GM19328 (cell line): ENCODE results near the gene KLF1.
"Not testable (repeated sequence)": the region's sequence is repeated elsewhere in the genome, so short reads cannot be mapped to it uniquely, and the experiment has no call there.

Source experiments
- ATAC-seq: cut with Tn5 transposase; IDR thresholded peaks from one replicate; pipeline ENCODE4 v1.9.1; 2021; ENCODE audit warnings: mild to moderate bottlenecking, moderate library complexity; ENCODE audit not compliant: unreplicated experiment

Gene KLF1

DNA sequence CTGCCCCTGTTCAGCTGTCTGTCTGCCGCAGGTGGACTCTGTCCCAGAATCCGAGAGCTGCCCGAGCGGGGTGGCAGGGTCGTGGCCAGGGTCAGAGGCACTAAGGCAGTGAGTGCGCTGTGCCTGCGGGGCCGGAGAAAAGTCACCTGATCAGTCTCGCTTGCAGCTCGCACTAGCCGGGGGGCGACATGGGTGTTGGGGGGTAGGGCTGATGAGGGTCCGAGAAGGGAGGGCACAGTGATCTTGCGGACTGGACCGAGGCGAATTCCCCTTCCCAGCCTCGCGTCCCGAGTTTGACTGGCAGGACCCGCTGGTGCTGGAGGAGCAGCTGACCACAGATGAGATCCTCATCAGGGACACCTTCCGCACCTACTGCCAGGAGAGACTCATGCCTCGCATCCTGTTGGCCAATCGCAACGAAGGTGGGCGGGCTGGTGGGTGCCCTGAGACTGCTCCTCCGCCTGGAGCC lies 4.6 kb upstream of the KLF1 start:
- ATAC-seq: no peak

GRCh38 chr19:12890787-12891552 lies 4.0 kb upstream of the KLF1 start, which contains the start of gene GCDH:
GCDH (plus strand) TSS chr19:12891160; CDS start chr19:12891305, 145 bp downstream.
- peak; percentile 97 for ATAC-seq

GRCh38 chr19:12890299-12890786 lies 3.3 kb upstream of the KLF1 start:
- ATAC-seq: not testable (repeated sequence)

DNA sequence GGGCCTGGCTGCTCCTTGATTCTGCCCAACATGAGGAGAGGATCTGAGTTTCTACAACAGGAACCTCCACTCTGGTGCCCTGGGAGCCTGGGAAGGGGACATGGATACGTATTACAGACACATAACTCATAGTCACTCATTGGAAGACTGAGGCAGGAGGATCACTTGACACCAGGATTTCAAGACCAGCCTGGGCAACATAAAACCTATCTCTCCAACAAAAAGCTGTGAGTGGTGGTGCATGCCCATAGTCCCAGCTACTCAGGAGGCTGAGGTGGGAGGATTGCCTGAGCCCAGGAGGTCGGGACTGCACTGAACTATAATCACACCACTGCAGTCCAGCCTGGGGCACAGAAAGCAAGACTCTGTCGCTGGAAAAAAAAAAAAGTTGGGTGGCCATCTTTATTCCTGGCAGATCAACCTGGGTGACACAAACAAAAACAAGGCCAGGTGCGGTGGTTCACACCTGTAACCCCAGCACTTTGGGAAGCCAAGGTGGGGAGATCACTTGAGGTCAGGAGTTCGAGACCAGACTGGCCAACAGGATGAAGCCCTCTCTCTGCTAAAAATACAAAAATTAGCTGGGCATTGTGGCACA lies 1.1 kb upstream of the KLF1 start:
- no peak for ATAC-seq

DNA sequence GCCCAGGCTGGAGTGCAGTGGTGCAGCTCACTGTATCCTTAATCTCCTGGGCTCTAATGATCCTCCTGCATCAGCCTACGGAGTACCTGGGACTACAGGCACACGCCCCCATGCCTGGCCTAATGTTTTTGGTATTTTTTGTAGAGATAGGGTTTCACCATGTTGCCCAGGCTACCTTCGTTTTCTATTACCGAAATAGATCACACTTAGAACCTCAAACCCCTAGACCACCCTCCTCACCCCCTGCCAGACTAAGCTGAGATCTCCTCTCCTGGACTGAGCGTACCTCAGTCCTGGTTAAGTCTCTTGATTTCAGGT lies 391 bp downstream of the KLF1 start:
- ATAC-seq: no peak

DNA sequence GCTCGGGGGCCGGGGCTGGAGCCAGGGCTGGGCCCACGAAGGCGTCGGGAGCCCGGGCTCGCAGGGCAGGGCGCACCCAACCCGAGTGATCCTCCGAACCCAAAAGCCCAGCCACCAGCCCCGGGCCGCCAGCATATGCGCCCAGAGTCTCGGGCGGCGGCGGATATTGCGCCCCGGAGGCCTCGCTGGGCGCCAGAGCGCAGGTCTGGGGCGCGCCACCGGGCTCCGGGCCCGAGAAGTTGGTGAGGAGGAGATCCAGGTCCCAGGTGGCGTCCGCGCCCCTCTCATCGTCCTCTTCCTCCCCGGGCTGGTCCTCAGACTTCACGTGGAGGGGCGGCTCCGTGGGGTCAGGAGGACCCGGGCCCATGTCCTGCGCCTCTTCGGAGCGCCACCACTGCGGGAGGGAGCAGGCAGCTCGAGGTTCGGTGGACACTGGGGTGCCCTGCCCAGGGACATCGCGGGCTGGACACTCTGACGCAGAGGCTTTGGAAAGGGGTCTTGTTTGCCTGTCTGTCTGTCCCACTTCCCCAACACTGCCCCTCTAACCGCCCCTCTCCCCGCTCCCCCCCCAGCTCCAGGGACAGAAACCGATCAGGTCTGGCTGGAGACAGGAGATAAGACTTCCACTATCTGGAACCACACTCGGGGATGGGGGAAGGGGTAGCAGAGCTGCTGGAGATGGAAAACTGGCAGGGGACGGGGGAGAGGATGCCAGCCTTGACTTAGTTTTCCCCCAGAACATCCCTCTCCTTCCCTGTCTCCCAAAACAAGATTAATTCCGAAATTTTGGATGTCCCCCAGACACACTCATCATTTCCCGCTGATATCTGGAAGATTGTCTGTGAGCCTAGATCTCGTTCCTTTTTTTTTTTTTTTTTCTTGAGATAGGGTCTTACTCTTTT lies 1.0 kb downstream of the KLF1 start:
- ATAC-seq: no peak

DNA sequence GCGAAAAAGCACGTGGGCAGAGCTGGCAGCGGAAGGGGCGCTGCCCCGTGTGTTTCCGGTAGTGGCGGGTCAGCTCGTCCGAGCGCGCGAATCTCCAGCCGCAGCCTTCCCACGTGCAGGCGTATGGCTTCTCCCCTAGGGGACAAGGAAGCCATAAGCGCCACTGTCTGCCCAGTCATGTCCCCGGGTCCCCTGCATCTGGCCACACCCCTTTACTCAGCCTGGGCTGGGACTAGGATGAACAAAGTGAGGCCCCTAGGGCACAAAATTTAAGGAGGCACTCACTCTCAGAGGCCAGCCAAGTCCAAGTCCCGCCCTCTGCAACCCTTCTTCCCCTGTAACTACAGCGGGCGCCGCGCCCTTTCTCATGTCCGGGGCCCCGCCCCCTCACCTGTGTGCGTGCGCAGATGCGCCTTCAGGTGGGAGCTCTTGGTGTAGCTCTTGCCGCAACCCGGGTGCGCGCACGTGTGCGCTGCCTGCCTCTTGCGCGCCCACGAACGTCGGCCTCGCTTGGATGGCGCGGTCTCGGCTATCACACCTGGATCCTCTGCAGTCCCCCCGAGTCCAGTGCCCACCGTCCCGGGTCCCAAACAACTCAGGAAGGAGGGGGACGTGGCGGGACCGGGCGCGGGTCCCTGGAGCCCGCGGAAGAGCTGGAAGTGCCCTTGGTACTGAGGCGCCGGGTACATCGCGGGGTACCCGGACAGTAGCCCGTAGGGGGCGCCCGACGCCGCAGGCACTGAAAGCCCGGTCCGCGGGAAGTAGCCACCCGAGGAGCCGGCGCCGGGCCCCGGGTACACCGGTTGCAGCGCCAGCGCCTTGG lies 1.9 kb downstream of the KLF1 start:
- ATAC-seq: peak; percentile 32

DNA sequence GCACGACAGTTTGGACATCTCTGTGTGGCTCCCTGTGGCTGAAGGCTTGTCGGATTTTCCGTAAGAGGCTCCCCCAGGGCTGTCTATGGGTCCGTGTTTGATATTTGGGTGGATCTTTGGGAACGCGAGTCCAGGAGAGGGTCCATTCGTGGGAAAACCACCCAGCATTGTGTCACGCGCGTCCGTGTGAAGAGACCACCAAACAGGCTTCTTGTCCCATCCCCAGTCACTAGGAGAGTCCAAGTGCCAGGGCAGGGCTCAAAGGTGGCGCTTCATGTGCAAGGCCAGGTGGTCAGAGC lies 2.4 kb downstream of the KLF1 start:
- no peak for ATAC-seq

DNA sequence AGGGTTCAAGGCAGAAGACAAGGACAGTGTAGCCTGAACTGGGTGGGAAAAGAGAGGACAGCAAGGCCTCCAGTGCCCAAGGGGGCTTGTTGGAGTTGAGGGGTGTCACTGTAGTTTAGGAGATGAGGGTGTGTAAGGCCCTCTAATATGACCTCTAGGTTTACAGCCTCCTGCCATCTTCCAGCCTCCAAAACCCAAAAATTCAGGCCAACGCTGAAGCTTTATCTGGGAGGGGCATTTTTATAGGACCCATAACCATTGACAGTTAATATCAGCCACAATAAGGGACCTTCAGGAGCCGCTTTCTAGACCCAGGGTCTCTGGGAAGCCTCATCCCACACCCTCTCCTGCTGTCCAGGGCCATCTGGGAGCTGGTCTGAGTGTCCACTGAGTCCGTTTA lies 2.8 kb downstream of the KLF1 start:
- ATAC-seq: no peak

GRCh38 chr19:12882589-12882988 lies 4.4 kb downstream of the KLF1 start:
- ATAC-seq: no peak

- peak; percentile 79 for ATAC-seq
Observed at GRCh38 chr19:12881172-12881808, 5.7 kb downstream of the KLF1 start, which contains the start of gene DNASE2. DNASE2 (minus strand) TSS chr19:12881449; CDS start chr19:12881375, 74 bp downstream.

DNA sequence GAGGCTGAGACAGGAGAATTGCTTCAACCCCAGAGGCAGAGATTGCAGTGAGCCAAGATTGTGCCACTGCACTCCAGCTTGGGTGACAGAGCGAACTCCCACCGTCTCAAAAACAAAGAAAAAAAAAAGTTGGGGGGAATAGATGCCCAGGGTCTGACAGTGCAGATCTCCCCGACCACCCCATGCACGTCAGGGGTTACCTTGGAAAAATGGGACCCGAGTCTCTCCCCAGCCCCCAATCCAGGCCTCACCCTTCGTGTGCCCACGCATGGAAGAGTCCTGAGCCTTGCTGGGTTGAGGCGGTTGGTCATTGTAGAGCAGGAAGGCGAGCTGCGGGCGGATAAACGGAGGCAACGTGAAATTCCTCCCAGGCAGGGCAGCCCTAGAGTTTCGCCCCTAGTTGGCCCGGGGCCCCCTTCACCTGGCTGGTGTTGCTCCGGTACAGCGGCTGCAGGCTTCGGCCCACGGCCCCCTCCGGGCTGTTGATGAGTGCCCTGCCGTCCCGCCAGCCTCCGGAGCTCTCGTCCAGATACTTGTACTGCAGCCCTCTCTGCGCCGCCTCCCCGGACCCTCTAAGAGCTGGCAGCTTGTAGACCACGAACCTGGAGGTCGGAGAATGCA lies 6.3 kb downstream of the KLF1 start:
- ATAC-seq: no peak

GRCh38 chr19:12875086-12875485 lies 11.9 kb downstream of the KLF1 start:
- no peak for ATAC-seq

GRCh38 chr19:12873891-12874745 lies 12.9 kb downstream of the KLF1 start:
- ATAC-seq: no peak

GRCh38 chr19:12872941-12873890 lies 13.8 kb downstream of the KLF1 start:
- ATAC-seq: no peak

DNA sequence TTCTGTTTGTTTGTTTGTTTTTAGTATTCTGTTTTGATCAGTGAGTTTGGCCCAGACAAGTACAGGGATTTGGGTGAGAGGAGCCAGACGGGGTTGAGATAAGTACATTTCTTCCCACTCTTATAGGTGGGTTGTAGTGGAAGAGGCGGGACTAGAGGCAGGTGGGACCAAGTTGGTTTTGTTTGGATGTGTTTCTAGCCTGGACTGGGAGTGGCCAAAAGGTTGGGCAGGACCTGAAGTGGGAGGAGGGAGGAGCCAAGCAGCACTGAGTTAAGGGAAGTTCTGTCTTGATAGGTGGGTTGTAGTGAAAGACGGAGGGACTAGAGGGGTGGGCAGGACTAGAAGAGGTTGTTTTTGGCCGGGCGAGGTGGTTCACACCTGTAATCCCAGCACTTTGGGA lies 14.7 kb downstream of the KLF1 start:
- no peak for ATAC-seq

DNA sequence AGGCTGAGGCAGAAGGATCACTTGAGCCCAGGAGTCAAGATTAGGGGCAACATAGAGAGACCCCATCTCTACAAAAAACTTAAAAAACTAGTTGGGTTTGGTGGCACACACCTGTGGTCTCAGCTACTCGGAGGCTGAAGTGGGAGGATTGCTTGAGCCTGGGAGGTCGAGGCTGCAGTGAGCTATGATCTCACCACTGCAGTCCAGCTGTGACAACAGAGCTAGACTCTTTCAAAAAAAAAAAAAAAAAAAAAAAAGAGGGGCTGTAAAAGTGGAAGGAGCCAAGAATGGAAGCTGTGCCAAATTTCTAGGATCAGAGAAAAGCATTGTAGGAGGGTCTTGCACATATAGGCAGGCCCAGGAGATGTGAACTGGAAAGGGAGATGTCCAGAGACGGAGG lies 15.3 kb downstream of the KLF1 start:
- ATAC-seq: no peak
